ENCODE measurements around the gene STARD3.

DNA sequence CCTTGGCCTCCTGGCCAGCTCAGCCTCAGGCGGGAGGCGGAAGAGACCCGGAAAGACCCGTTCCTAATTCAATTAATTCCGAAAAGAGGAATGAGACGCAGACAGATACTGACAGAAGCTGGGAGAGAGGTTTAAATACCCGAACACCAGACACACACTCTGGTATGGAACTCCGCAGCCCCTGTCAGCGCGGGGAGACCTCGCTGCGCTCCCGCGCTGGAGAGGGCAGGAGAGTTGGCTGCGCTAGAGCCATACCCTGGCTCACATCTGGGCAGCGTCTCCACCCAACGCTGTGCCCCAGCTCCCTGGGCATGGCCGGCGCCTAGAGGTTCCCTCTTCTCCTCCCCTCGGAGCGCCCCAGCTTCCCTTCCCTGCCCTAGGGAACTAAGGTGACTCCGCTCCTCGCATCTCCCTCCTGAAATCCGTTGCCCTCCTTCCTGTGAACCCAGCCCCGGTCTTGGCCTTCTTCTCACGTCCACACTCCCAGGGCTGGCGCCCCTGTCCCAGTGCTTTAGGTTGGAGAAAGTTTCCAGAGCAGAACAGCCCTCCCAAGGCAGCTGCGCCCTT is 37.2 kb upstream of the STARD3 start:
- TF ChIP-seq, protein P1, sequence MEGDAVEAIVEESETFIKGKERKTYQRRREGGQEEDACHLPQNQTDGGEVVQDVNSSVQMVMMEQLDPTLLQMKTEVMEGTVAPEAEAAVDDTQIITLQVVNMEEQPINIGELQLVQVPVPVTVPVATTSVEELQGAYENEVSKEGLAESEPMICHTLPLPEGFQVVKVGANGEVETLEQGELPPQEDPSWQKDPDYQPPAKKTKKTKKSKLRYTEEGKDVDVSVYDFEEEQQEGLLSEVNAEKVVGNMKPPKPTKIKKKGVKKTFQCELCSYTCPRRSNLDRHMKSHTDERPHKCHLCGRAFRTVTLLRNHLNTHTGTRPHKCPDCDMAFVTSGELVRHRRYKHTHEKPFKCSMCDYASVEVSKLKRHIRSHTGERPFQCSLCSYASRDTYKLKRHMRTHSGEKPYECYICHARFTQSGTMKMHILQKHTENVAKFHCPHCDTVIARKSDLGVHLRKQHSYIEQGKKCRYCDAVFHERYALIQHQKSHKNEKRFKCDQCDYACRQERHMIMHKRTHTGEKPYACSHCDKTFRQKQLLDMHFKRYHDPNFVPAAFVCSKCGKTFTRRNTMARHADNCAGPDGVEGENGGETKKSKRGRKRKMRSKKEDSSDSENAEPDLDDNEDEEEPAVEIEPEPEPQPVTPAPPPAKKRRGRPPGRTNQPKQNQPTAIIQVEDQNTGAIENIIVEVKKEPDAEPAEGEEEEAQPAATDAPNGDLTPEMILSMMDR (IDR thresholded peaks at IDR 0.05): no peak
- no peak for TF ChIP-seq POLR2A (IDR thresholded peaks at IDR 0.05)
